Gastroesophageal sphincter (tissue), 3 donors: ENCODE data around the gene FHAD1.

Experiments
- CTCF ChIP-seq, 4 experiments: fragments of 200-600 bp in 2 of 4; fragments of 450-650 bp in 2 of 4; sonication (generic) in 1 of 4; IDR thresholded peaks; one replicate each; pipeline ENCODE4 v1.5.1; 2017 to 2019; ENCODE audit warnings: antibody characterized with exemption in 4 of 4, mild to moderate bottlenecking in 2 of 4, moderate library complexity in 2 of 4
- POLR2A ChIP-seq, 2 donors: fragments of 450-650 bp; IDR thresholded peaks; one replicate each; pipeline ENCODE4 v1.6.1; 2017; ENCODE audit warnings: antibody characterized with exemption in 2 of 2, mild to moderate bottlenecking in 2 of 2, moderate library complexity in 1 of 2
- POLR2AphosphoS5 ChIP-seq: sonication (generic); formaldehyde crosslinking; IDR thresholded peaks from one replicate; pipeline ENCODE4 v1.6.1; 2017; ENCODE audit warnings: antibody characterized with exemption

DNA sequence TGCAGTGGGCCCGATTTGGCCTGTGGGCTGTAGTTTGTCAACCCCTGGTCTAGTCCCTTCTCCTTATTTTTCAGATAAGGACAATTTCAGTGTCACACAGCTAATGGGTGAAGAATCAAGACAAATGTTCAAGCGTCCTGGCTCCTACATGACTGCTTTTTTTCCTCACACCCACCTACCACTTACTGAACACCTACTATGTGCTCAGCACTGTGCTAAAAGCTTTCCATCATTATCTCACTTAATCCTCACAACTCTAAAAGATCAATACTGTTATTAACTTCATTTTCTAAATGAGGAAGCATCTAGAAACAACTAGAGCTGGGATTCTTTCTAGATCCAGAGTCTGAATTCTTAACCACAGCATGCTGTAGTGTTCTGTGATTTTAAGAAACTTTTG lies 94.2 kb downstream of the FHAD1 start:
- no peak for TF ChIP-seq CTCF (IDR thresholded peaks at IDR 0.05)
- no peak for TF ChIP-seq POLR2AphosphoS5
- TF ChIP-seq POLR2A (IDR thresholded peaks at IDR 0.05), result no peak
